HG03064 (cell line): ENCODE data around the gene BRME1.

Experiments used
- ATAC-seq: cut with Tn5 transposase; IDR thresholded peaks from one replicate; pipeline ENCODE4 v1.9.1; 2021; ENCODE audit warnings: low read depth; ENCODE audit not compliant: unreplicated experiment

BRME1 gene

DNA sequence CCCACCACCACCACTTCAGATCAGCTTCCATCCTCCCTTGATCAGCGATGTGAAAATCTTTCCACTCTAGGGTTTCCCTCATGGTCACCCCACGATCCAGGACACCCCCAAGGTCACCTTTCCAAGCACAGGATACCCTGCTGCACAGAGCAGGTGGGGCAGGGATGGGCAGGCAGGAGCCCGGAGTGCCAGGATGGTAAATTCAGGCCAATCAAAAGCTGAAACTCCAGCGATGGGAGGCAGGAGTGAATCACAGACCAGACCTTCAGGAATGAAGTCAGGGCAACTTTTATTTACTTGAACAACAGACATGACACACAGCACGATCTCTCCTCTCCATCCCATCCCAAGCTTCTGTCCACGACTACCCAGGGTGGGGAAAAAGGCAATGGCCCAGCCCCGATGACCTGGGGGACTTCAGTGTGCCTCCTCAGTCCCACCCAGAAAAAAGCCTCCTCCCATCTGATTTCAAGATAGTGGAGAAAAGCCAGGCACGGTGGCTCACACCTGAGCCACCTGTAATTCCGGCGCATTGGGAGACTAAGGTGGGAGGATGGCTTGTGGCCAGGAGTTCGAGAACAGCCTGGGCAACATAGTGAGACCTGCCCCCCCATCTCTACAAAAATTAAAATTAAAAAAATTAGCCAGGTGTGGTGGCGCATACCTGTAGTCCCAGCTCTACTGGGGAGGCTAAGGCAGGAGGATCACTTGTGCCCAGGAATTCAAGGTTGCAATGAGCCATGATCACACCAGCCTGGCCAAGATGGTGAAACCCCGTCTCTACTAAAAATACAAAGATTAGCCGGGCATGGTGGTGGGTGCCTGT is 71.5 kb downstream of the BRME1 start:
- ATAC-seq, result no peak

- peak; percentile 62 for ATAC-seq
These were observed 72.3 kb downstream of the BRME1 start for GRCh38 chr19:13833330-13834243.
